ENCODE data around the gene NPC1. TPM values are rescaled to one million over a fixed set of nuclear protein-coding genes. Genes with fewer than 3 reads are reported as not detected.

The NPC1 gene
- total and polyA plus RNA-seq, 4 experiments from 2014 or later = 14.0 to 64.5 (median 42.4) TPM

DNA sequence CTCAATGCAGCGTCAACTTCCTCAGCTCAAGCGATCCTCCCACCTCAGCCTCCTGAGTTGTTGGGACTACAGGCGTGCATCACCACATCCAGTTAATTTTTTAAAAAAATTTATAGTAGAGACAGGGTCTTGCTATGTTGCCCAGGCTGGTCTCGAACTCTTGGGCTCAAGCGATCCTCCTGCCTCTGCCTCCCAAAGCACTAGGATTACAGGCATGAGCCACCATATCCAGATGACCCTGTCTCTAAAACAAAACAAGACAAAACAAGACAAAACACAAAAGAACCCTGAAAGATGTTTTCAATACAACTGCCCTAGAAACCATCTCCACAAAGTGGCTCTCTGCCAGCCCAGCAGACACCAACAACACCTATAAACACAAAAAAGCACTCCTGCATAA lies 45.0 kb upstream of the NPC1 start:
- DNase-seq = no peak
- H3K4me3 Mint-ChIP-seq = no peak overlapping the region
- Histone ChIP-seq H3K36me3 (ENCODE audit: insufficient read depth, low read length) (no peaks in the 10 kb centered on the region), H3K4me3 (ENCODE audit: low read length in 2 of 2) (no peak overlapping the region), H3K27me3 (ENCODE audit: insufficient read depth, low read length) (no peaks in the 10 kb centered on the region), H3K9me3 (ENCODE audit: control insufficient read depth in 1 of 2, low read length in 2 of 2) (no peaks in the 10 kb centered on the region), H3K27ac (ENCODE audit: low read depth, low read length) (no peak overlapping the region), H3K4me1 (ENCODE audit: insufficient read depth, low read length) (no peaks in the 10 kb centered on the region)
- H3K9me3 Mint-ChIP-seq = no peaks in the 10 kb centered on the region
- H3K36me3 Mint-ChIP-seq = no peaks in the 10 kb centered on the region
- CTCF ChIA-PET (ENCODE audit: partially characterized antibody) = interaction anchor here (0.6 kb wide), 1 partner anchor 704 kb away, joined by 3 read pairs; no protein-coding TSS in a partner anchor
- no peak overlapping the region for H3K27ac Mint-ChIP-seq
- H3K27me3 Mint-ChIP-seq = no peaks in the 10 kb centered on the region
- POLR2A ChIA-PET (ENCODE audit: partially characterized antibody) = no interaction called here
- peaks cover 0 to 10% (median 5%) of the 10 kb centered on the region in 4 donors for H3K4me1 Mint-ChIP-seq
- intact Hi-C loops (cut with micrococcal nuclease) = no loop called here

DNA sequence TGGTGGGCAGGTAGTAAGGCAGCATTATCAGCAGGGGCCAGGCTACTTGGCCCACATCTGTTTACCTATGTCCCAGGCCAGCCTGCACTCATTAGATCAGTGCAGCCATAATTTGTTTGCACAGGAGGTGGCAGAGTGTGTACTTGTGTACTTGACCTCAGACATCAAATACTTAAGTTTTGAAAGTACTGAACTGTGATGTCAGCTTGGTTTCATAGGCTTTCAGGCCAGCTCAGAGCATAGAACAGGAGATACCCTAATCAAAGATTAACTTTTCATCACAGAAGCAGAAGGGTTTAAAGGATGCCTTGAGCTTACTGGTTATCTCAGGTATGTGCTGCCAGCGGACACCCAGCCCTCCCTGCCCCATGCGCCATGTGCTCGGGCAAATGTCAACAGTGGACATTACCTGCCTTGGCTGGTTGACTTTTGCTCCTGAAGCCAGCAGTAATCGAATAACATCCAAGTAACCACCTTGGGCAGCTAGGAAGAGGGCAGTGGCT lies 43.2 kb upstream of the NPC1 start:
- Histone ChIP-seq H3K27ac (ENCODE audit: low read depth, low read length) (no peak overlapping the region), H3K9me3 (ENCODE audit: control insufficient read depth in 1 of 2, low read length in 2 of 2) (no peaks in the 10 kb centered on the region), H3K4me1 (ENCODE audit: insufficient read depth, low read length) (no peaks in the 10 kb centered on the region), H3K4me3 (ENCODE audit: low read length in 2 of 2) (no peak overlapping the region), H3K27me3 (ENCODE audit: insufficient read depth, low read length) (no peaks in the 10 kb centered on the region), H3K36me3 (ENCODE audit: insufficient read depth, low read length) (no peaks in the 10 kb centered on the region)
- Mint-ChIP-seq H3K4me3 (no peak overlapping the region), H3K9me3 (no peaks in the 10 kb centered on the region), H3K4me1 (peaks cover 0 to 4% (median under 1%) of the 10 kb centered on the region in 4 donors), H3K27me3 (peaks cover 0 to under 1% of the 10 kb centered on the region in 2 donors), H3K36me3 (no peaks in the 10 kb centered on the region), H3K27ac (peak overlapping the region in 1 of 7 donors; percentile 2)
- ChIA-PET CTCF (ENCODE audit: partially characterized antibody) (interaction anchor here (1.1 to 2.1 kb wide), 4 partner anchors 11 to 289 kb away, joined by 3 to 10 read pairs (median 4); no protein-coding TSS in a partner anchor), POLR2A (ENCODE audit: partially characterized antibody) (no interaction called here)
- DNase-seq = no peak
- intact Hi-C loops (cut with micrococcal nuclease) = no loop called here

DNA sequence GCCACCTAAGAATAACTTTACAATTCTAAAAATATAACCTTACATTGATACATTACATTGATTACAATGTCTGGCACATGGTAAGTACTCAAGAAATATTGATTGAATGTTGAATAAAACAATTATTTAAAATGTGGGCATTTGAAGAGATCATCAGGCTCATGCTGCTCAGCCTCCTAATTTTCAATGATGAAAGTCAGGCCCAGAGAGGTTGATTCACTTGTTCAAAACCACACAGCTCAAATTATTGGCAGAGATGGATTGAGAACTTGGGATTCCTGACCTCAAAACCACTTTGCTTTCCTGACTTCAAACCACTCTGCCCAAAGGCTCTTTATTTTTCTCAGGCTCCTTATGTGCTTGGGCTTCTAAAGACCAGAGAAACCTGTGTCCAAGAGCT lies 41.7 kb upstream of the NPC1 start:
- H3K9me3 ChIP-seq (ENCODE audit: control insufficient read depth in 1 of 2, low read length in 2 of 2) = no peaks in the 10 kb centered on the region
- CTCF ChIA-PET (ENCODE audit: partially characterized antibody) = interaction anchor here (1.2 to 2.1 kb wide), 4 partner anchors 12 to 186 kb away, joined by 3 to 10 read pairs (median 4); no protein-coding TSS in a partner anchor
- H3K4me3 Mint-ChIP-seq = peak overlapping the region in 1 of 8 donors; percentile 16
- no peak overlapping the region for H3K4me3 ChIP-seq (ENCODE audit: low read length in 2 of 2)
- peaks cover 2% of the 10 kb centered on the region in 2 donors for H3K27me3 Mint-ChIP-seq
- H3K27me3 ChIP-seq (ENCODE audit: insufficient read depth, low read length) = no peaks in the 10 kb centered on the region
- POLR2A ChIA-PET (ENCODE audit: partially characterized antibody) = no interaction called here
- intact Hi-C loops (cut with micrococcal nuclease) = no loop called here
- H3K36me3 Mint-ChIP-seq = no peaks in the 10 kb centered on the region
- no peak overlapping the region for H3K27ac ChIP-seq (ENCODE audit: low read depth, low read length)
- H3K27ac Mint-ChIP-seq = no peak overlapping the region
- H3K36me3 ChIP-seq (ENCODE audit: insufficient read depth, low read length) = no peaks in the 10 kb centered on the region
- DNase-seq = no peak
- H3K9me3 Mint-ChIP-seq = no peaks in the 10 kb centered on the region
- H3K4me1 Mint-ChIP-seq = peaks cover 0 to 4% (median under 1%) of the 10 kb centered on the region in 4 donors
- H3K4me1 ChIP-seq (ENCODE audit: insufficient read depth, low read length) = no peaks in the 10 kb centered on the region

DNA sequence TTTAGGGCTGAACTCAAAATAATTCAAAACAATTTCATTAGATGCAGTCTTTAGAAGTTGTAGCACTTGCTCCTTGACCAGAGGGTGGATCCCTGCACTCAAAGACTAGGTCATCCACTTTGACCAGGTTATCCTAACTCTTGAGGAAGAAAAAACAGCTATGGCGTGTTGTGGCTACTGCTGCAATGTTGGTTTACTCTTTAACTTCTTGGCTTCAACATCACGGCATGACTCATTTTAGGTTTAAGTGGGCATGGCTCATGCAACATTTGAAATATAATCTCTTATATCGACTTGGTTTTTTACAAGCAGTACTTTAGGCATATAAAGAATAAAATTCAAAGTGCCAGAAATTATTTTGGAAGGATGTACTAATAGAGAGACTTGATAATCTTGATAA lies 41.0 kb upstream of the NPC1 start:
- no peak overlapping the region for H3K27ac ChIP-seq (ENCODE audit: low read depth, low read length)
- Mint-ChIP-seq H3K4me1 (peaks cover 0 to 4% (median under 1%) of the 10 kb centered on the region in 4 donors), H3K36me3 (no peaks in the 10 kb centered on the region), H3K27ac (no peak overlapping the region), H3K9me3 (no peaks in the 10 kb centered on the region), H3K27me3 (peaks cover 2 to 3% of the 10 kb centered on the region in 2 donors), H3K4me3 (no peak overlapping the region)
- POLR2A ChIA-PET (ENCODE audit: partially characterized antibody) = no interaction called here
- no peaks in the 10 kb centered on the region for H3K9me3 ChIP-seq (ENCODE audit: control insufficient read depth in 1 of 2, low read length in 2 of 2)
- intact Hi-C loops (cut with micrococcal nuclease) = no loop called here
- no peaks in the 10 kb centered on the region for H3K4me1 ChIP-seq (ENCODE audit: insufficient read depth, low read length)
- CTCF ChIA-PET (ENCODE audit: partially characterized antibody) = interaction anchor here (0.7 to 8.1 kb wide), 4 partner anchors 75 to 190 kb away, joined by 3 to 90 read pairs (median 6); no protein-coding TSS in a partner anchor
- no peak for DNase-seq
- no peak overlapping the region for H3K4me3 ChIP-seq (ENCODE audit: low read length in 2 of 2)
- no peaks in the 10 kb centered on the region for H3K27me3 ChIP-seq (ENCODE audit: insufficient read depth, low read length)
- no peaks in the 10 kb centered on the region for H3K36me3 ChIP-seq (ENCODE audit: insufficient read depth, low read length)

DNA sequence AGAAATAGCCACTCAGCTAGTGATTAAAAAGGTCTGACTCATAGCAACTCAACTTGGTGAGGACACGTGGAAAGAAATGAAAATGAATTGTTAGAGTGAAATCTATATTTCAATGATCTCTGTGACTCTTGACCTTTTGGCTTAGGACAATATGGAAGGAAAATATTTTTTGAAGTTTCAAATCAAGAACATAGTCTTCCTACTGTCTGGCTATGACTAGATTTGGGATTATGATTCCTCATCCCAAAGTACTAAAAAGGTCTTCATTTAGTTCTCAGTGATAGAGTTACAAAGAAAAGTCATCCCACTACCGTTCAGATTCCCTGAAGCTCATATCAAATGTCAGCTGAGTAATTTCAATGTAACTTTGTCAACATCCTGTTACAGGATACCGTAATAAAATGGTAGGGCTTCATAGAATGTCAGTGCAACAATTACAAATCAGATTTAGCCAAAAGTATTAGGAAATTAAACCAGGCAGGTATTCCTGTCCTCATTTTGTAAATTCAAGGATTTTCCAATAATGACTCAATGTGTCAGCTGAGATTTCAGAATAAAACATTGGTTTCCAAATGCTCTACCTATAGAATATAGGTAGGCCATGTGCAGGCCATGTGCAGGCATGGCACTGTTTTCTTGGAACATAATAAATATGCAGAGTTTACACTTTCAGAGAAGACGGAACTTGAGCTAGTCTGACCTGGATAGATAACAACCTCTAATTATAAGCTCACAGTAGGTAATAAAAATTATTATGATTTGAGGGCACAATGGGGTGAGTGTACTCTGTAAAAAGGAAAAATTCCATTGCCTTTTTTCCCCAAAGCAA lies 40.4 kb upstream of the NPC1 start:
- Mint-ChIP-seq H3K4me3 (no peak overlapping the region), H3K27ac (no peak overlapping the region), H3K9me3 (no peaks in the 10 kb centered on the region), H3K4me1 (peaks cover 0 to 4% (median 2%) of the 10 kb centered on the region in 4 donors), H3K27me3 (peaks cover 8 to 9% of the 10 kb centered on the region in 2 donors), H3K36me3 (no peaks in the 10 kb centered on the region)
- H3K4me1 ChIP-seq (ENCODE audit: insufficient read depth, low read length) = no peaks in the 10 kb centered on the region
- no peak for DNase-seq
- no peak overlapping the region for H3K27ac ChIP-seq (ENCODE audit: low read depth, low read length)
- ChIA-PET POLR2A (ENCODE audit: partially characterized antibody) (interaction anchor here (0.6 kb wide), 1 partner anchor 173 kb away, joined by 3 read pairs; no protein-coding TSS in a partner anchor), CTCF (ENCODE audit: partially characterized antibody) (interaction anchor here (0.7 to 8.1 kb wide), 5 partner anchors 77 to 292 kb away, joined by 3 to 90 read pairs (median 5); no protein-coding TSS in a partner anchor)
- H3K4me3 ChIP-seq (ENCODE audit: low read length in 2 of 2) = no peak overlapping the region
- intact Hi-C loops (cut with micrococcal nuclease) = no loop called here
- no peaks in the 10 kb centered on the region for H3K9me3 ChIP-seq (ENCODE audit: control insufficient read depth in 1 of 2, low read length in 2 of 2)
- H3K27me3 ChIP-seq (ENCODE audit: insufficient read depth, low read length) = peaks cover 5% of the 10 kb centered on the region
- H3K36me3 ChIP-seq (ENCODE audit: insufficient read depth, low read length) = no peaks in the 10 kb centered on the region

DNA sequence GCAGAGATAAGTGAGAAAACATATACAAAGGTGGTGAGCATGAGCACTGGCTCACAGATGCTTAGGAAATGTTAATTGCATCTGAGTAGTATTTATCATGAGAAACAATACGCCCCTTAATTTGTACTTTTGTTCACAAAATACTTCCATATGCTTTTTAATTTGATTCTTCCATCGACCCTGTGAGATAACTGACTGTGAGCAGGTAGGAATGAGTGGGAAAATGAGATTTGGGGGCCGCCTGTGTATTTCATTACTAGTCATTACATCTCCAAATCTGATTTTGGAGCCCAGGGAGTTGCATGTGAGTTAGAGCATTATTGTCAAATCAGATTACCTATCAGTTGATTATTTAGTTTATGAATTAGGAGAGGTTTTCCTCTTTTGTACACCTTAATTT lies 36.7 kb upstream of the NPC1 start:
- DNase-seq = no peak
- H3K27ac Mint-ChIP-seq = no peak overlapping the region
- POLR2A ChIA-PET (ENCODE audit: partially characterized antibody) = no interaction called here
- Histone ChIP-seq H3K9me3 (ENCODE audit: control insufficient read depth in 1 of 2, low read length in 2 of 2) (no peaks in the 10 kb centered on the region), H3K36me3 (ENCODE audit: insufficient read depth, low read length) (no peaks in the 10 kb centered on the region), H3K4me1 (ENCODE audit: insufficient read depth, low read length) (peaks cover 11% of the 10 kb centered on the region), H3K4me3 (ENCODE audit: low read length in 2 of 2) (no peak overlapping the region), H3K27ac (ENCODE audit: low read depth, low read length) (no peak overlapping the region), H3K27me3 (ENCODE audit: insufficient read depth, low read length) (peaks cover 31% of the 10 kb centered on the region)
- CTCF ChIA-PET (ENCODE audit: partially characterized antibody) = interaction anchor here (0.6 to 8.1 kb wide), 9 partner anchors 10 to 497 kb away, joined by 3 to 90 read pairs (median 8); no protein-coding TSS in a partner anchor
- H3K36me3 Mint-ChIP-seq = no peaks in the 10 kb centered on the region
- no peak overlapping the region for H3K4me3 Mint-ChIP-seq
- H3K4me1 Mint-ChIP-seq = peaks cover 0 to 8% (median 5%) of the 10 kb centered on the region in 4 donors
- H3K9me3 Mint-ChIP-seq = peaks cover 0 to 2% (median 0%) of the 10 kb centered on the region in 8 donors
- intact Hi-C loops (cut with micrococcal nuclease) = loop anchor here (2.0 kb wide), 1 partner anchor 386 kb away; no protein-coding TSS in a partner anchor
- peaks cover 27 to 31% of the 10 kb centered on the region in 2 donors for H3K27me3 Mint-ChIP-seq

DNA sequence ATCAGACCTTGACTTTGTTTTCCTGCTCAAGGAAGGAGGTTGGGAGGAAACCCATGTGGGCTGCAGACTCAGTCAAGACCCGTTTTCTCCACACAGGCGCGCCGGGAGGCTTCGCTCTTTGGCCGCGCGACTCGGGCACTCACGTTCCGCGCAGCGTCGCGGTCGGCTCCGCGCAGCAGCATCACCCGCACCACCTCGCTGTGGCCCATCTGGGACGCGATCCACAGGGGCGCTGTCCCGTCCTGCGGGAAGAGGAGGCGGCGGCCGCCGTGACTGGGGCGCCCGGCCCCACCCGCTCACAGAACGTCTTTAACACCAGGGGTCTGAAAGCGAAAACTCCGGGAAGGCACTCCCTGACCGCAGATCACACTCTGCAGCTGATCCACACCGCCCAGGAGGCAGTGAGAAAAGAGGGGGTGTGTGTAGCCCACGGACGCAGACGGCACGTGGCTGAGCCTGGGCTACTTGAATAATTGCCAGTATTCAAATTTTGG lies 33.1 kb upstream of the NPC1 start:
- Histone ChIP-seq H3K9me3 (ENCODE audit: control insufficient read depth in 1 of 2, low read length in 2 of 2) (no peaks in the 10 kb centered on the region), H3K27ac (ENCODE audit: low read depth, low read length) (no peak overlapping the region), H3K27me3 (ENCODE audit: insufficient read depth, low read length) (peaks cover 31% of the 10 kb centered on the region), H3K4me3 (ENCODE audit: low read length in 2 of 2) (peak overlapping the region in 1 of 2 donors; percentile 3), H3K36me3 (ENCODE audit: insufficient read depth, low read length) (no peaks in the 10 kb centered on the region), H3K4me1 (ENCODE audit: insufficient read depth, low read length) (peaks cover 11% of the 10 kb centered on the region)
- Mint-ChIP-seq H3K27me3 (peaks cover 34 to 36% of the 10 kb centered on the region in 2 donors), H3K4me1 (peaks cover 0 to 7% (median 3%) of the 10 kb centered on the region in 4 donors), H3K36me3 (no peaks in the 10 kb centered on the region), H3K27ac (peak overlapping the region in 1 of 7 donors; percentile 1), H3K4me3 (peak overlapping the region; percentile 46 to 81 (median 70)), H3K9me3 (peaks cover 0 to 2% (median 0%) of the 10 kb centered on the region in 8 donors)
- peak in 3 of 5 donors; percentile 5 to 6 (median 5) for DNase-seq
- ChIA-PET CTCF (ENCODE audit: partially characterized antibody) (interaction anchor here (8.1 kb wide), 1 partner anchor 84 kb away, joined by 90 read pairs; no protein-coding TSS in a partner anchor), POLR2A (ENCODE audit: partially characterized antibody) (no interaction called here)
- intact Hi-C loops (cut with micrococcal nuclease) = no loop called here

Measured in CD4-positive, alpha-beta memory T cell (primary cell).